Activated CD4-positive, alpha-beta T cell treated with anti-CD3 and anti-CD28 coated beads, Interleukin-2, Interleukin-6, amounts not matched to agents 100 ng/mL and 50 ng/mL, durations not matched to agents 16 hours and 8 hours (primary cell): ENCODE results near the gene ATP5PB.

ENCODE experiments used
- DNase-seq: peaks from one replicate; pipeline ENCODE4 v3.0.0-alpha.2; 2020

Gene ATP5PB

DNA sequence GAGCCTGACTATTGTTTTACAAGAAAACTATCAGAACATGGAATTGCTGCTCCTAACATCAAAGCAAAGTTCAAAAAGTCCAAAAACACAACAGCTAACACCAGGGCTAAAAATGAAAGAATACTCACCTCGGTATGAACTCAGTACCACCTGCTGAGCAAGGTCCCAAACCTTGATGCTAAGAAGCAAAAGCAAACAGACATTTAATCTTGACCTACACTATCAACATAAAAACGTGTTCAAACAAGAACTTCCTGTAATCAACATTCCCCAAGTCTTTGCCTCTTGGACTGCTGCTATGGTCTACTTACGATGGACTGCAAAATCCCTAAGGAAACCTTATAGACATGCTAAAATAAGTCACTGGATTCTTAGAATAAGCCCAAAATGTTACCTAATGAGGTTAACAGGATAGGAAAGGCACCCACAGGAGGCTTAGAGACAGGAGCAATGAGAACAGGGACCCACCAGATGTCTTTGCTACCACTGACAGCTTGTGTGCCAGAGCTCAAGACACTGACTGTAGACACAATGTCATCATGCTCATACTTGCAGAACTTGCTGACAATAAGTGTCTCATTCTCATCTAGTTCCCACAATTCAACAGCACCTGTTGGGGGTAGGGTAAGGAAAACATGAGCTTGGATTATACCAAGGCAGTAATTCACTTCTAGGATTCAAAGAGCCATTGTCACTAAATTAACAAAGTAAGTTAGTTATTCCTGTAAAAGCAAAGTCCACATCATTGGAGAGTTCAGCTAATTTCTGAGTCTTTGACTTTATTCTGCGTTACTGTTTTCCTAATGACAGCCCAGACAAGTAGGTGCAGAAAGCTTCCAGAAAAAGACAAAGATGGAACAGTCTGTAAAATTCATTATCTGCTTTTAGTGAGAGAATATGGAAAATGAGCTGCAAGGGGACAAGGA is 2.0 kb upstream of the ATP5PB start:
- peak; percentile 13 for DNase-seq

DNA sequence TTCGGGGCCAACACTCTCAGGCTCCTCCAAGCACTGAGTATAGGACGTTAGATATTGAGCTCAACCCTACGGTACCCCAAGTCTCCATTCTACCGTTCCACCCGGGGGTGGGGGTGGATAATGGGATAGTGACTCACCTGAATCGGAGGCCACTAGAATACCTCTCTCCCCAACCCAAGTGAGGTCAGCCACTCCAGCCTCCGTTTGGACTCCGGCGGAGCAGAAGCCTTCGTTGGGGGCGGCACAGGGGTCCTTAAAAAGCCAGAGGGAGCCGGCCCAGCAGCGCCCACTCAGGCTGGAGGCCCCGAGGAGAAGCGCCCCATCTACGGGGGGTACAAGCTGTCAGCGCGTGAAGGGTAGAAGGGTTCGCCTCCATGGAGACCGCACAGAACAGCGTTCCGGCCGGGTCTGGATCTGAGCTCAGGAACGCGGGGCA is 764 bp upstream of the ATP5PB start:
- DNase-seq, result peak; percentile 19

DNA sequence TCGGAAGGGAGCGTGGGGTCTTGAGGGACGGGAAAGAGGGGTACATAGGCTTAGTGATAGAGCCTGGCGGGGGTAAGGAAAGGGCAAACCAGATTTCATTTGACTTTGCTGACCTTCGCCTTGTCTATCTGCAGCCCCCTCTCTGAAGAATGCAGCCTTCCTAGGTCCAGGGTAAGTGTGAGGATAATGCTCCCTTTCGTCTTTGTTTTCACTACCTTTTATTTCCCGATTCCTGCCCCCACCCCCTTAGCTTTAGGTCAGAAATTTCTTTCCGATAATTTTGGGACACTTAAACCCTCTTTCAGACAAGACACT is 396 bp downstream of the ATP5PB start:
- no peak for DNase-seq

DNA sequence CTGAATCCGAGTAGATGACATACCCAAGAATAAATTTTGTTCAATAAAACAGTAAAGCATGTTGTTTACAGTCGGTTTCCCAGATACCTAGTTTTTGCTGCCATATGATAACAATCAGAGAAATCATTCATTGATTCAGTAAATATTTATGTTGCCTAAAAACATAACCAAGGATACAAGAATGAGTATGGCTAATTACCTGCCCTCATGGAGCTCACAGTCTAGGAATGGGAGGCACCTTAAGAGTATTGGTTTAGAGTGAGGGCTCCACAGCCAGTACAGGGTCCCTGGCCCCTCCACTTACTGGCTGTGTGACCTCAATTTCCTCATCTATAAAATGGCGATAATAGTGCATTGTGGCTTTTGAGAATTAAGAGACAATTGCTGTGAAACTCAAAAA is 921 bp downstream of the ATP5PB start:
- no peak for DNase-seq

DNA sequence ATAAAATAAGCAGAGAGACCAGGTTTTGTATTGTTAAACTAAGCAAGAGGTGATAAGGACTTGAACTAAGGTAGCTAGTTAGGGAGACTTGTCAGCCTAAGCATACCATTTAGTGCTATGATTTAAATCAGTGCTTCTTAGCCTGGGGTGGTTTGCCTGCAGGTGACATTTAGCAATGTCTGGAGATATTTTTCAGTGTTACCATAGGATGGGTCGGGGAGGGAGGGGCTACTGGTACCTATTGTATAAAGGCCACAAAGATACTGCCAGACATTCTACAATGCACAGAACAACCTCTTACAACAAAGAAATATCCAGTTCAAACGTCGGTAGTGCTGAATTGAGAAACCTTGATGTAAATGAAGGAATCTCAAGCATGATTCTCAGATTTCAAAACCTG is 3.3 kb downstream of the ATP5PB start:
- no peak for DNase-seq

DNA sequence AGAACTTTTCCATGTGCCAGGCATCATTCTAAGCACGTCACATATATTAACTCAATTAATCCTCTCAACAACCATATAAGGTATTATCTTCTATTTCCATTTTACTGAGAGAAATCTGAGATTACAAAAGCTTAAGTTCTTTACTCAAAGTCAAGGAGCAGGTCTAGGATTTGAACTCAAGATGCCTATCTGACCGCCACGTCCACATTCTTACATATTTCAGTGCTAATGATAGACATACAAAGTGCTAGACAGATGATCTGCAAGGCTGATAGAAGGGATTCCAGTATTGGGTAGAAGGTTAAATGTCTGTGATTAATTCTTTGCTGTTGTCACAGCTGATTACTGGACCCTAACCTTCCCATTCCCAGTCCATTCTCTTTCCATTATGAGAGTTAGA is 4.4 kb downstream of the ATP5PB start:
- DNase-seq, result no peak

DNA sequence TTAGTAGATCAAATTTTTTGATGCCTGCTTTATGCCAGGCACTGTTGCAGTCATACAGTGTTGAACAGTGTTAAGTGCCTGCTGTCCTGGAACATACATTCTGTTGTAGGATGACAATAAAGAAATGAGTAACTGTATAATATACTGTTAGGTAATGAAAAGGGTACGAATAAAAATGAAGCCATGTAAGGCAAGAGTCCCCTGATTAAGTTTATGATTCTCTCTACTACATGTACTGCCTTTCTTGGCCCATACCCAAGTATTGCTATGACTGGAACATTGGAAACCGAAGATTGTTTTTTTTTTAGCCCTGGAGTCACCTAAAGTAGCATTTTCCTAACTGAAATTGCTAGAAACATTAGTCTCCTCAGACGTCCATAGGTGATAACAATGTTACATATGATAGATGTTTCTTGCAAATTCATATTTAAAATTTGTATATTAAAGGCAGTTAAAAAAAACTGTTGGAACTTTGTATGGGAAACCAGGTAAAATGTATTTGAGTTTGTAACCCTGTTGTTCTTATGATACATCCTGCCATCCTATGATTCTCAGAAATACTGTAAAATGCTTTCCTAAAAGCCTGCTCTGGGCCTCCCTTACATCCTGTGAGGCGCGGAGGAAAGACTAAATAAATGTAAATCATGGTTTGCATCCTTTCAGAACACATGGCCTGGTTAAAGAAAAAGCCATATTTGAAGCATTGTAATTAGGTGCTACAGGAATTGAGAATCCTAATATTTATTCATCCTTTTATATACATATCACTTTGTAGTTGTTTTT is 5.8 kb downstream of the ATP5PB start:
- DNase-seq, result peak; percentile 62

DNA sequence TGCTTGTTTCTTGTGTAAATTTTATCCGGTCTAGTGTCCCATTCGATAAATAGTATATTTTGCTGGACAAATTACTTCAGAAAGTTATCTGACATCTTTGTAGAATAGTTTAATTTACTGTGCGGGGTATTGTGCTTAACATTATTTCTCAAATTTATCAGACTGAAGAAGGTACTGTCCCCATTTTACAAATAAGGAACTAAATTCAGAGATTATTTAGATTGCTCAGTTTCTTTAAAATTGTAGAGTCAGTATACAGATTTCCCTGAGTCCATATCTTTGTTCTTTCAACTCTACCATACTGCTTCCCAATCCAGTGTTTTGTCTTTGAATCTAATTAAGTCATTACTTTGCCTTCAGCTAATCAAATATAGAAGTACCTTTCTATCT is 6.4 kb downstream of the ATP5PB start:
- no peak for DNase-seq

DNA sequence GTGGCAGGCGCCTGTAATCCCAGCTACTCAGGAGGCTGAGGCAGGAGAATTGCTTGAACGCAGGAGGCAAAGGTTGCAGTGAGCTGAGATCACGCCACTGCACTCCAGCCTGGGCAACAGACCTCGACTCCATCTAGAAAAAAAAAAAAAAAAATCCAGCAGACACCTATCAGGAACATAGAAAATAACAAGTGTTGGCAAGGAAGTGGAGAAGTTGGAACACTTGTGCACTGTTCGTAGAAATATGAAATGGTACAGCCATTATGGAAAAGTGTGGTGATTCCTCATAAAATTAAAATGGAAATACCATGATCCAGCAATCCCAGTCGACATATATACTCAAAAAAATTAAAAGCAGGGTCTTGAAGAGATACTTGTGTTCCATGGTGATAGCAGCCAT is 12.5 kb downstream of the ATP5PB start:
- DNase-seq, result no peak

DNA sequence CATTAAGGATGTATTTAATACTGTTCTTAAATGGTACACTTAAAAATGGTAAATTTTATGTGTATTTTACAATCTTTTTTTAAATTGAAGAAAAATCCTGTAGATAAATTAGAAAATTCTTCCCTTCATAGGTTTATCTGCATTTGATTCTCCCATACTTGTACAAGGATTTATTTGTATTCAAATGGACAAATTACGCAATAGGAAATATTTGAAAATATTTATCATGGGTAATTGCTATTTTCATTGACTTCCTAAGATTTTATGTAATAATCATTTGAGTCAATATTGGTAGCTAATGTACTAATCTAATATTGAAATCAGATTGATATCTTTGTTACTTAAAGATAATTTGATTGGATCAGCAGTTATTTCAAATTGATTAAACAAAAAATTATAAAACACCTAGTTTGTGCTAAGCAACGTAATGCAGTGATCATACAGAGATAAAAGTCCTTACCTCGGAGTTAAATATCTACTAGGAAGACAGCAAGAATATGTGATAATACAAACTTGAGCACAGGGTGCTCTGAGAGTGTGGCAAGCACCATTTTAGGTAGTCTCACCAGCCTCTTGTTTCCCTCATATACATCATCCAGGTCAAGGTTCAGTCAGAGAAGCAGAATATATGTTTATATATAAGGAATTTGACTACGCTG is 13.2 kb downstream of the ATP5PB start:
- DNase-seq, result no peak

DNA sequence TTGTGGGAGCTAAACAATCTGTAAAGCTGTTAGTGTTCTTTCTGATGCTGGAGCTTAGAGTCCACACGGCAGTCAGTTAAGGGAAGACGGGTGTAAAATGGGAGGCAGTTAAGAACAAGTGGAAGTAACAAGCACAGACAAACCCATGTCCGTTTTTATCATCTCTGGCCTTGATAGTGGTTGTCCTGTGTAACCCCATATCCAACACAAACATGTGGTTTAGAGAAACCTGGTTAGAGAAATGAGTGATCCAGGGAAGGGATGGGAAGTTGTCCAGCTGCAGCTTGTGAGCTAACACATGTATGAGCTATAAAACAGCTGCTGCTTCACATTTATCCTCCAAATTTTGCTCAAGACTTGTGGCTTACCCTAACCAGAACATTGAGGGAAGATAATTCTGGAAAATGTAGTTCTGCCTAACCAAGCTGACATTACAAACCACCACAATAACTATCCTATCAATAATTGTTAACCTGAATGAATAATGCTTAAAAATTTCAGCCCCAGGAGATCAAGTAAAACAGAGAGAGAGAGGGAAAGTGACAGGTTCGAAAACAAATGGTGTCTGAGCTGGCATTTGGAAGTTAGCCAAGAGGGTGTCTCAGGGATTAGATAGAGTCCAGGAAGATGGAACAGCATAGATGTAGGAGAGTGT is 13.9 kb downstream of the ATP5PB start:
- DNase-seq, result no peak

DNA sequence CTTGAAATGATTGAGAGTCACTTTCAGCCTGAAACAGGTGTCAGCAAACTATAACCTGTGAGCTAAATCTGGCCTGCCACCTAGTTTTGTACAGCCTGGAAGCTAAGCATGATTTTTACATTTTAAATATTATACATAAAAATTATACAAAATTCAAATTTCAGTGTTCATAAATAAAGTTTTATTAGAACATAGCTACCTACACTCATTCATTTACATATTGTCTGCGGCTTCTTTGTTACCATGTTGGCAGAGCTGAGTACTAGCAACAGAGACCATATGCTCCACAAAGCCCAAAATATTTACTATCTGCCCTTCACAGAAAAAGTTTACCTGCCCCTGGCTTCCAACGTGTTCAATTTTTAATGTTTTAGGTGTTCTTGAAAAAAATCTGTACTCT is 16.5 kb downstream of the ATP5PB start:
- no peak for DNase-seq

DNA sequence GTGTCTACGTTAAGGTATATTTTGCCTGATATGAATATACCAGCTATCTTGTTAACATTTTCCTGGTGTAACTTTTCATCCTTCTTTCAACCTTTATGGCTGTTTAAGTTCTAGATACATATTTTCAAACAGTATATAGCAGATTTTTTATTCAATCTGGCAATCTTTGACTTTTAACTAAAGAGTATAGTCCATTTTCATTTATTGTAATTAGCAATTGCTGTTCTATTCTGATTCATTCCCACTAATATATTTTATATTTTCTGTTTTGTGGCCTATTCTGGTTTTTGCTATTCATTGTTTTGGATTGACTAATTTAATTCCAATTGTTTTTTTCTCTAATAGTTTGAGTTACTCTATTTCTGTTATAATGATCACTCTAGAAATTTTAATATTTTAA is 17.2 kb downstream of the ATP5PB start:
- no peak for DNase-seq

DNA sequence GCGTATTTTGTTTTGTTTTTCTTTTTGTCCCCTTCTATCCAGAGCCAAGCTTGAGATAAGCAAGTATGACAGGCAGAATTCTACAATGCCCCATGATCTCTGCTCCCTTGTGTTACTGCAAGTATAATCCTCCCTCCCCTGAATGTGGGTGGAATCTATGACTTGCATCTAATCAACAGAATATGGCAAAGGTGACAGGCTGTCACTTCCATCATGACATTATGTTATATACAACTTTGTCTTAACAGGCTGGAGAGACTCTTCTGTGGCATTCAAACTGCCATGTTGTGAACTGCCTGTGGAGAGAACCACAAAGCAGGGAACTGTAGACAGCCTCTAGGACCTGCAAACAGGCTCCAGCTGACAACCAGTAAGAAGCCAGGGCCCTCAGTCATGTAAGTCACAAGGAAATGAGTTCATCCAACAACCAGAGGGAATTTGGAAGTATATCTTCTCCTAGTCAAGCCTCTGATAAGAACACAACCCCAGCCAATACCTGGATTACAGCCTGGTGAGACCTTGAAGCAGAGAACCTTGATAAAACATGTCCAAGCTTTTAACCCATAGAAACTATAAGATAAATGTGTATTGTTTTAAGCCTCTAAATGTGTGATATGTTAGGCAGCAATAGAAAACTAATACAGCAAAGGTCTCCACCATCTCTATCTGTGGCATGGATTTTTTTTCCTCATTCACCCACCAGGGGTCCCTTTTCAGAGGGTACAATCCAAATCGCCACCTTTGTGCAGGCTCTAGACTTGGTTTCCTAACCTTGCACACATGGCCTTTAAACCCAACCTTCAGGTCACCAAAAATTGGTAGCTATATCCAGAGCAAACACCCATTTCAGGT is 18.8 kb downstream of the ATP5PB start:
- DNase-seq, result no peak

DNA sequence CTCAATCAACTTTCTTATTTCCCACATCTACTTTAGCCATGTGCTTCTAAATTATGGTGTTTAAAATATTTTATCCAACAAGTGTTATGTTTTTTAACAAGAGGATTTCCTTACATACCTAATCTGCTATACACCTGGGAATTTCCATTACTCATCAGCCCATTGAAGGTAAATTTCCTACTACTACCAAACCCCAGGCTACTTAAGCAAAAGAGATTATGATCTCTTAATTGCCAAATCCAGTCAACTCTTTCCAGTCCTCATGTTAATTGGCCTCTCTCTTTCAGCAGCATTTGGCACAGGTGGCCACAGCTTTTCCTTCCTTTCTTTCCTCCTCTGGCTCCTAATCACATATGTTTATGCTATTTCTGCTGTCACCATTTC is 19.4 kb downstream of the ATP5PB start:
- no peak for DNase-seq

DNA sequence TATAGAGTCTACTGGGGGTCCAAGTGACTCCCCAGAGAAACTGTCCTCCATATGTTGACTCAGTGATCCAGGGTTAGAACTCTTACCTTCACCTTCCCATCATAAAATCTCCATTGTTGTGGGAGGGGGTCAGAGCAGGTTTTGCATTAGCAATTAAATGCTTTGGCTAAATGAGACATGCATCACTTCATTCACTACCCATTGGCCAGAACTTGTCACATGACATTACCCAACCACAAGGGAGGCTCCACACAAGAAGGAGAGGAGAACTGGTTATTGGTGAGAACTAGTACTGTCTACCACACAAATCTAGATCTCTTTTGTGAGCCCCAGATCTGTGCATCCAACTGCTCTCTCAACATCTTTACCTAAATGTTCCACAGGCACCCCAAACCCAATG is 20.3 kb downstream of the ATP5PB start:
- DNase-seq, result no peak

DNA sequence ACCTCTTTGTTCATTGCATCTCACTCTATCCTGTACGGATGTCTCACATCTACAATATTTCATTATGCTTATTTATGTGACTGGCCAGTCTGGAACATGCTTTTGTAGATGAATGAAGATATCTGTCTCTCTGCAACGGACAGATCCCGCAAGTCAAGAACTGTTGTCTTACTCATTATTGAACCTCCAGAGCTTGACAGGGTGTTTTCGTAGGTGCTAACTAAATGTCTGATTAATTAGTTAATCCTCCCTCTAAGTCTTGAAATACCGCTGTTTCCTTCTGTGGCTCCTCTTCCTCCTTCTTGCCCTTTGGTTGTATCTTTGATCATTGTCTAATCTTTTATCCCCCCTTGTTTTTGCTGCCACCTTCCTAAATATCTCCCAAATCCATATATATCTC is 21.3 kb downstream of the ATP5PB start:
- no peak for DNase-seq

DNA sequence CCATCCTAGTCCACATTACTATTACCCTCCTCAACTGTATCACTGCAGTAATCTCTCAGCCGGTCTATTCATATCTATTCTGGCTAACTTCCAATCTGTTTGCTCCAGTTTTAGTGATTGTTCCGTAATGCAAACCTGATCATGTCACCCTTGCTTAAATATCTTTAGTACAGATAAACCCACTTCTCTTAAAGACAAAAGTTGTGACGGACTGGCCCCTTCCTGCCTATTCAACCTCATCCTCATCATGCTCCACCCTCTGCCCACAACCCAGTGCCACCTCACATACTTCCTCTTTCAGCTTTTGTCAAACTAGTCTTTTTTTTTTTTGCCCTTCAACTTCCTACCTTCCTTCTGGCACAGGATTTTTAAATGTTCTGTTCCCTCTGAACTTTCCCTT is 21.7 kb downstream of the ATP5PB start:
- DNase-seq, result peak; percentile 81

DNA sequence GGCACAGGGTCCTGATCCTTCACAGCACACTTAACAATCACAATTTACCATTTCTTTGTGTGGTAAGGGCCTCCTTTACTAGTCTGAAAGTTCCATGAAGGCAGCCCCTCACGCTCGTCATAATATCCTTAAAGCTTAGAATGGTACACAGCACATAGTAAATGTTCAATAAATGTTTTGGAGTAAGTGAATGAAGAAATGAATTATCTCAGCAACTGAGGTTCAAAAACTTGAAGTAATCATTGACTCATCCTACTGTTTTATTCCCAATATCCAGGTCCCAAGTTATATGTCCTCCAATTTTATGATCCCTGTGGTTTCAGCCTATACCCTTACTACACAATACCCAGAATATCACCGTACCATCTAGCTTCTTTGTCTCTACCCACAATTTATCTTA is 22.3 kb downstream of the ATP5PB start:
- DNase-seq, result no peak

DNA sequence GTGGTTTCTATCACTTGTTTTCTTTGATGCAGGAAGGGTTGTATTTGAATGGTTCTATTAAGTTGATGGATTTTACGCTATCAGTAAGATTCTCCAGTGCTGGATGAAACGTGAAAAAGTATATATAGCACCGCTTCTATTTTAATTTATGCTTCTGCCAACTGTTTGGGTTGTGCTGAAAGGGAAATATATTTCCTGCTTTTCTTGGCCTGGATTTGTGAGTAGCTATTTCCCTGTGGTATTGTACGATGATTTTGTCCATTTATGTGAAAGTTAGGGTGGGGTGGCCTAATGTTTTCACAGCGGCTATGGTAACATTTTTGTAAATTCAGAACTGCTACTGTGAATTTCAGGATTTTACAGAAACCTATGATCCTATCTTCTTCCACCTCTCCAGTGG is 24.8 kb downstream of the ATP5PB start:
- DNase-seq, result no peak

DNA sequence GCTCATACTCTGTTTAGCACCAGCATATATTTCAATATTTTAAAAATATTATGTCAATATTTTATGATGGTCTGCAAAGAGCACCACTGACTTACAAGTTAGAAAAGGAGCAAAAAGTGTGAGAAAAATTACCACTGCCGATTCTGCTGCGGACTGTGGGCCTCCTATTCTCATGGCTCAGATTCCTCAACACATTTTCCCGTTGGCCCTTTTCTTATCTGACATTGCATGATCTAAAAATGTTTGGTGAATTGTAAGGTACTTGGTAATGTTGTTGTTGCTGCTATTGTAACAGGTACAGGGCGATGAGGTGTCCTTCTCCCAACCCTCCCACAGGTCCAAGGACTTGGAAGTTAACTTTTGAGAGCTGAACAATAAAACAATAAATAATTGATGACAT is 25.3 kb downstream of the ATP5PB start:
- no peak for DNase-seq

DNA sequence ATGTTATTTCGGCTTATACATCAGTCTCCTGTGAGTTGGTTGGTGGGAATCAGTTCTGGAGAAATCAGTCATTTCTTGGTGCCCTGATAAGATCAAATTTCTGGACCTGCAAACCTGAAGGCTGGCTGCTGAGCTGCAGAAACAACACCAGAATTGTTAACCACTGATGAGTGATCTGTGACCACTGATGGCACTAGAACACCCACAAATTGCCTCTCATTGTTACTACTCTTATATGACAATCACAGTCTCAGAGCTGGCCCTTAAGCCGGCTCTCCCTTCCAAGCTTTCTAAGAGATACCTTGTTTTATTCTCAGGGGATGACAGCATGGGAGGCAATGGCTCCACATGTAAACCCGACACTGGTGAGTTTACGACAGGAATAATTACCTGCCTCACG is 26.4 kb downstream of the ATP5PB start:
- peak; percentile 89 for DNase-seq
